ENCODE data around the gene TPRG1L.

- TF ChIP-seq CTCF (IDR thresholded peaks at IDR 0.05 in 8 of 11, conservative IDR thresholded peaks at IDR 0.05 in 3 of 11), result no peak
- TF ChIP-seq POLR2AphosphoS5 (IDR thresholded peaks at IDR 0.05), result no peak
Measured at GRCh38 chr1:3593334-3593733, 31.5 kb upstream of the TPRG1L start.

Measured in spleen (tissue), 7 donors.